H9 (cell line): ENCODE data around the gene HSFX4. TPM values are rescaled to one million over a fixed set of nuclear protein-coding genes. Genes with fewer than 3 reads are reported as not detected.
"Not testable (repeated sequence)": the region's sequence is repeated elsewhere in the genome, so short reads cannot be mapped to it uniquely, and the experiment has no call there.

Experiments used
- DNase-seq: peaks from one replicate; pipeline ENCODE4 v3.0.0-alpha.2; 2017
- H2AFZ ChIP-seq: one replicate; pipeline ENCODE4 v1.6.1; 2013; ENCODE audit warnings: mild to moderate bottlenecking, low read length, control low read depth, moderate library complexity
- H2AK5ac ChIP-seq: 2 replicates; pipeline ENCODE4 v1.6.1; 2013; ENCODE audit warnings: low read length, control low read depth, mixed read lengths; ENCODE audit not compliant: insufficient read length
- H2BK120ac ChIP-seq: one replicate; pipeline ENCODE4 v1.6.1; 2013; ENCODE audit warnings: low read depth, mild to moderate bottlenecking, low read length, control low read depth, inconsistent platforms; ENCODE audit not compliant: poor library complexity, severe bottlenecking
- H2BK12ac ChIP-seq: 2 replicates; pipeline ENCODE4 v1.6.1; 2013; ENCODE audit warnings: low read length, control low read depth, mixed read lengths, low read depth; ENCODE audit not compliant: insufficient read length
- H2BK15ac ChIP-seq: 2 replicates; pipeline ENCODE4 v1.6.1; 2013; ENCODE audit warnings: low read depth, low read length, control low read depth
- H2BK20ac ChIP-seq: one replicate; pipeline ENCODE4 v1.6.1; 2013; ENCODE audit warnings: low read depth, mild to moderate bottlenecking, low read length, control low read depth, inconsistent platforms; ENCODE audit not compliant: poor library complexity, severe bottlenecking
- H2BK5ac ChIP-seq: 2 replicates; pipeline ENCODE4 v1.6.1; 2013; ENCODE audit warnings: low read length, control low read depth, mixed read lengths; ENCODE audit not compliant: insufficient read length
- H3K14ac ChIP-seq: 2 replicates; pipeline ENCODE4 v1.6.1; 2013; ENCODE audit warnings: low read length, control low read depth; ENCODE audit not compliant: insufficient read depth
- H3K18ac ChIP-seq: 2 replicates; pipeline ENCODE4 v1.6.1; 2013; ENCODE audit warnings: low read depth, mild to moderate bottlenecking, mixed read lengths, low read length, control low read depth; ENCODE audit not compliant: insufficient read length
- H3K23ac ChIP-seq: 2 replicates; pipeline ENCODE4 v1.6.1; 2013; ENCODE audit warnings: low read length, control low read depth, mixed read lengths, low read depth; ENCODE audit not compliant: insufficient read length
- H3K23me2 ChIP-seq: 2 replicates; pipeline ENCODE4 v1.6.1; 2013; ENCODE audit warnings: low read depth, mild to moderate bottlenecking, mixed read lengths, low read length, control low read depth; ENCODE audit not compliant: insufficient read length, poor library complexity, severe bottlenecking
- H3K27ac ChIP-seq: 2 replicates; pipeline ENCODE4 v1.5.1; 2013; ENCODE audit warnings: low read length, control low read depth, mixed read lengths, low read depth; ENCODE audit not compliant: insufficient read length
- H3K27me3 ChIP-seq: 2 replicates; pipeline ENCODE4 v1.6.1; 2013; ENCODE audit warnings: low read length, control low read depth, inconsistent platforms; ENCODE audit not compliant: insufficient read depth
- H3K4ac ChIP-seq: 2 replicates; pipeline ENCODE4 v1.6.1; 2013; ENCODE audit warnings: low read depth, mild to moderate bottlenecking, control low read depth, inconsistent platforms, low read length, moderate library complexity
- H3K4me1 ChIP-seq: 2 replicates; pipeline ENCODE4 v1.6.1; 2013; ENCODE audit warnings: low read length, control low read depth, inconsistent platforms; ENCODE audit not compliant: insufficient read depth
- H3K4me2 ChIP-seq: 2 replicates; pipeline ENCODE4 v1.6.1; 2013; ENCODE audit warnings: low read length, control low read depth, mixed read lengths; ENCODE audit not compliant: insufficient read length, insufficient read depth
- H3K56ac ChIP-seq: 2 replicates; pipeline ENCODE4 v1.6.1; 2013; ENCODE audit warnings: low read depth, mild to moderate bottlenecking, mixed read lengths, low read length, control low read depth; ENCODE audit not compliant: insufficient read length
- H3K79me1 ChIP-seq: 2 replicates; pipeline ENCODE4 v1.6.1; 2013; ENCODE audit warnings: low read depth, mild to moderate bottlenecking, moderate library complexity, low read length, control low read depth, inconsistent platforms; ENCODE audit not compliant: insufficient read depth, poor library complexity, severe bottlenecking
- H3K79me2 ChIP-seq: 2 replicates; pipeline ENCODE4 v1.6.1; 2013; ENCODE audit warnings: low read length, control low read depth, inconsistent platforms; ENCODE audit not compliant: insufficient read depth
- H3K9ac ChIP-seq: 2 replicates; pipeline ENCODE4 v1.6.1; 2013; ENCODE audit warnings: low read length, control low read depth, mixed read lengths; ENCODE audit not compliant: insufficient read length; ENCODE audit errors: extremely low read depth
- H3K9me3 ChIP-seq: one replicate; pipeline ENCODE4 v1.6.1; 2013; ENCODE audit warnings: low read depth, low read length, inconsistent platforms; ENCODE audit not compliant: control insufficient read depth
- H3T11ph ChIP-seq: one replicate; pipeline ENCODE4 v1.6.1; 2013; ENCODE audit warnings: mild to moderate bottlenecking, low read length, control low read depth, inconsistent platforms
- H4K20me1 ChIP-seq: one replicate; pipeline ENCODE4 v1.6.1; 2013; ENCODE audit not compliant: control insufficient read depth, insufficient read length, insufficient read depth
- H4K5ac ChIP-seq: 2 replicates; pipeline ENCODE4 v1.6.1; 2013; ENCODE audit warnings: low read depth, mild to moderate bottlenecking, mixed read lengths, low read length, control low read depth; ENCODE audit not compliant: insufficient read length
- H4K8ac ChIP-seq: replicated peaks from 2 replicates; pipeline ENCODE4 v1.6.1; 2013; ENCODE audit warnings: low read length, control low read depth, mixed read lengths, low read depth; ENCODE audit not compliant: insufficient read length
- H4K91ac ChIP-seq: 2 replicates; pipeline ENCODE4 v1.6.1; 2013; ENCODE audit warnings: low read depth, mild to moderate bottlenecking, moderate library complexity, mixed read lengths, low read length, control low read depth; ENCODE audit not compliant: insufficient read length
- H3K27ac Mint-ChIP-seq, 3 experiments: 2 replicates in 2 of 3; 3 replicates in 1 of 3; pipeline ENCODE4 v1.8.0; 2020 to 2021; ENCODE audit warnings: mixed read lengths in 3 of 3, mild to moderate bottlenecking in 1 of 3, moderate library complexity in 1 of 3
- H3K27me3 Mint-ChIP-seq: 2 replicates; pipeline ENCODE4 v1.8.0; 2021; ENCODE audit warnings: low read depth, mild to moderate bottlenecking, moderate library complexity, mixed read lengths
- H3K36me3 Mint-ChIP-seq, 3 experiments: 2 replicates in 2 of 3; 3 replicates in 1 of 3; pipeline ENCODE4 v1.8.0; 2020 to 2021; ENCODE audit warnings: low read depth in 3 of 3, mixed read lengths in 3 of 3; ENCODE audit not compliant: insufficient read depth in 1 of 3
- H3K4me1 Mint-ChIP-seq, 2 experiments: 2 replicates each; pipeline ENCODE4 v1.8.0; 2020; ENCODE audit warnings: mixed read lengths in 2 of 2
- H3K4me3 Mint-ChIP-seq, 2 experiments: 2 replicates in 1 of 2; 3 replicates in 1 of 2; pipeline ENCODE4 v1.8.0; 2020 to 2021; ENCODE audit warnings: mild to moderate bottlenecking in 2 of 2, mixed read lengths in 2 of 2, moderate library complexity in 1 of 2
- H3K9me3 Mint-ChIP-seq, 2 experiments: 2 replicates in 1 of 2; 3 replicates in 1 of 2; pipeline ENCODE4 v1.8.0; 2020; ENCODE audit warnings: mild to moderate bottlenecking in 2 of 2, mixed read lengths in 2 of 2, moderate library complexity in 1 of 2
- WGBS: extraction: QIAGEN DNeasy Blood & Tissue Kit; methylation state at CpG from one replicate; pipeline ENCODE4 v1.1.7; 2013; ENCODE audit warnings: missing lambda C conversion rate, low lambda C conversion rate, mixed read lengths; ENCODE audit not compliant: insufficient read length; ENCODE audit errors: extremely low coverage; 5-methylcytosine and 5-hydroxymethylcytosine counted together
- total RNA-seq: library from RNA; stranded (reverse); gene quantifications from 2 replicates; pipeline ENCODE4 v1.2.1, GENCODE V29; 2021

Gene HSFX4
- total RNA-seq, 1 experiment from 2014 or later: not detected

DNA sequence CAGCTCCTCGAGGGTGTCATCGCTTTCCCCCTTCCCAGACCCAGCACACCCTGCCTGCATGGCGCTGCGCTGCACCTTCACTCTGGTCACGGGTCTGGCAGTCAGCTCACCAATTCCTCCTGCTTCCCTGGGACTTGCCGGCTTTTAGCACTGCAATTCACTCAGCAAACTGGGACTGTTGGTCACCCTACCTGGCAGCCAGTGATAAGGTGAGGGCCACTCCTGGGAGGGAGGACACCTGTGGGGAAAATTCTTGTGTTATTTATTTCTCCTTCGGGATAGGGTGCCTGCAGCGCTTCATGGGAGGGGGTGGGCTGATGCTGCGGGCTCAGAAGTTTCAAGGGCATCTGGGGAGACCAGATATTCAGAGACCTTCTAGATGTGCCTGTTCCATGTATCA lies 16.4 kb downstream of the HSFX4 start:
- not testable (repeated sequence) for H3K27me3 Mint-ChIP-seq, H2BK15ac ChIP-seq, H4K91ac ChIP-seq, H3K23me2 ChIP-seq, H3K9ac ChIP-seq, H2BK5ac ChIP-seq, H4K5ac ChIP-seq, H3K4me3 Mint-ChIP-seq, H4K8ac ChIP-seq, H3K27ac ChIP-seq, H3K4me1 ChIP-seq, H3K79me1 ChIP-seq, H3K14ac ChIP-seq, H3K4ac ChIP-seq, H2AFZ ChIP-seq, H3K18ac ChIP-seq, H3T11ph ChIP-seq, H4K20me1 ChIP-seq, H2BK12ac ChIP-seq, H3K4me2 ChIP-seq, H2BK120ac ChIP-seq, DNase-seq, H3K23ac ChIP-seq, H2AK5ac ChIP-seq, H2BK20ac ChIP-seq, H3K27ac Mint-ChIP-seq, H3K56ac ChIP-seq, H3K27me3 ChIP-seq, H3K79me2 ChIP-seq
- Mint-ChIP-seq H3K4me1 (peaks cover 15 to 18% of the 10 kb centered on the region in 2 experiments), H3K9me3 (peaks cover 58 to 68% of the 10 kb centered on the region in 2 experiments), H3K36me3 (peaks cover 21 to 54% (median 53%) of the 10 kb centered on the region in 3 experiments)
- peaks cover 20% of the 10 kb centered on the region for H3K9me3 ChIP-seq
- WGBS: no CpG with 5 or more reads among the region's 9 CpGs

DNA sequence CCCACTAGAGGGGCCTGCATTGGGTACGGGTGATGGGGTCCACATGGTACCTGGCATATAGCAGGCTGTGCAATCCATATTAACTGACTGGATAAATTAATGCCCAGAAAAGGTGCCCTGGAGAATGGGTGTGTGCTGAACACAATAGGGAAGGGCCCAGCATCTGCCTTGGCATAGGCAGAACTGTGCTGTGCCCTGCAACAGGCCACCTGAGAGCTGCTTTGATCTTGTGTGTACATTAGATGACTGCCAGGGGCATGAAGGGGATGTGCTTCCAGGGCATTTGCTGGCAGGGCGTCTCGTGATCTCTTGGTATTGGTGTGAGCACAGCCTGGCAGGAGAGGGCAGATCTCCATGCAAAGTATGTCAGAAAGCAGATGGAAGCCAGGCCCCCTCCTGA lies 17.6 kb downstream of the HSFX4 start:
- not testable (repeated sequence) for H3K4me3 Mint-ChIP-seq, H3K56ac ChIP-seq, H3K4me1 ChIP-seq, H3K4me2 ChIP-seq, H3K14ac ChIP-seq, H3K23me2 ChIP-seq, H3K23ac ChIP-seq, H3K4ac ChIP-seq, H3K79me2 ChIP-seq, H3K27ac ChIP-seq, H3K79me1 ChIP-seq, H4K20me1 ChIP-seq, H2AK5ac ChIP-seq, H4K8ac ChIP-seq, H2BK5ac ChIP-seq, H2AFZ ChIP-seq, H3K27me3 ChIP-seq, H3K18ac ChIP-seq, DNase-seq, H2BK15ac ChIP-seq, H2BK12ac ChIP-seq, H3K9ac ChIP-seq, H2BK120ac ChIP-seq, H2BK20ac ChIP-seq, H4K91ac ChIP-seq, H3T11ph ChIP-seq, H3K27me3 Mint-ChIP-seq, H3K27ac Mint-ChIP-seq, H4K5ac ChIP-seq
- H3K9me3 ChIP-seq: peaks cover 25% of the 10 kb centered on the region
- peaks cover 19 to 21% of the 10 kb centered on the region in 2 experiments for H3K4me1 Mint-ChIP-seq
- H3K9me3 Mint-ChIP-seq: peaks cover 65 to 73% of the 10 kb centered on the region in 2 experiments
- WGBS: no CpG with 5 or more reads among the region's 3 CpGs
- peaks cover 22 to 62% (median 62%) of the 10 kb centered on the region in 3 experiments for H3K36me3 Mint-ChIP-seq
